ENCODE measurements around the gene ATP1A2.

ATP1A2 gene

GRCh38 chr1:160085686-160086455 lies 29.7 kb upstream of the ATP1A2 start:
- DNase-seq (ENCODE audit: low spot score) = peak; percentile 43

- no peak for DNase-seq (ENCODE audit: low spot score)
Measured at GRCh38 chr1:160086456-160086892, 29.1 kb upstream of the ATP1A2 start.

GRCh38 chr1:160087118-160087662 lies 28.4 kb upstream of the ATP1A2 start:
- DNase-seq (ENCODE audit: low spot score) = no peak

- no peak for DNase-seq (ENCODE audit: low spot score)
Measured at GRCh38 chr1:160089883-160090282, 25.7 kb upstream of the ATP1A2 start.

- no peak for DNase-seq (ENCODE audit: low spot score)
Measured at GRCh38 chr1:160090760-160091159, 24.8 kb upstream of the ATP1A2 start.

- no peak for DNase-seq (ENCODE audit: low spot score)
Measured at GRCh38 chr1:160091666-160092223, 23.8 kb upstream of the ATP1A2 start.

GRCh38 chr1:160092366-160093068 lies 23.0 kb upstream of the ATP1A2 start:
- DNase-seq (ENCODE audit: low spot score) = no peak

- DNase-seq (ENCODE audit: low spot score) = no peak
Measured at GRCh38 chr1:160093069-160093395, 22.5 kb upstream of the ATP1A2 start.

- no peak for DNase-seq (ENCODE audit: low spot score)
Measured at GRCh38 chr1:160093624-160094290, 21.8 kb upstream of the ATP1A2 start.

- DNase-seq (ENCODE audit: low spot score) = no peak
Measured at GRCh38 chr1:160094291-160094625, 21.3 kb upstream of the ATP1A2 start.

GRCh38 chr1:160094806-160095205 lies 20.8 kb upstream of the ATP1A2 start:
- DNase-seq (ENCODE audit: low spot score) = no peak

- no peak for DNase-seq (ENCODE audit: low spot score)
Measured at GRCh38 chr1:160095382-160096105, 20.0 kb upstream of the ATP1A2 start.

- DNase-seq (ENCODE audit: low spot score) = no peak
Measured at GRCh38 chr1:160096274-160097116, 19.1 kb upstream of the ATP1A2 start.

GRCh38 chr1:160097151-160097910 lies 18.2 kb upstream of the ATP1A2 start:
- DNase-seq (ENCODE audit: low spot score) = no peak

- peak; percentile 87 for DNase-seq (ENCODE audit: low spot score)
Measured at GRCh38 chr1:160097911-160098851, 17.4 kb upstream of the ATP1A2 start, which contains the start of gene IGSF8. TSS of gene IGSF8 (minus strand) at chr1:160098619. CDS start at chr1:160098472, 147 bp downstream.

GRCh38 chr1:160098852-160099561 lies 16.6 kb upstream of the ATP1A2 start:
- DNase-seq (ENCODE audit: low spot score) = peak; percentile 91

GRCh38 chr1:160099716-160100375 lies 15.7 kb upstream of the ATP1A2 start:
- DNase-seq (ENCODE audit: low spot score) = no peak

Measured in LoVo (cell line).